ENCODE results near the gene ARHGEF1.

GRCh38 chr19:41936961-41937360, 54.0 kb downstream of the ARHGEF1 start:
- TF ChIP-seq CTCF (optimal IDR thresholded peaks at IDR 0.05 in 1 of 3, IDR thresholded peaks at IDR 0.05 in 1 of 3, conservative IDR thresholded peaks at IDR 0.05 in 1 of 3; ENCODE audit: extremely low read depth in 1 of 3, insufficient read depth in 2 of 3, low read length in 3 of 3) (no peak), EZH2 (IDR thresholded peaks at IDR 0.05; ENCODE audit: low read length) (no peak)
